ENCODE results near the gene CORO2A. TPM values are rescaled to one million over a fixed set of nuclear protein-coding genes. Genes with fewer than 3 reads are reported as not detected.
A peak's percentile ranks its signal among the peaks of the same experiment; 100 is the strongest.
"Not testable (repeated sequence)": the region's sequence is repeated elsewhere in the genome, so short reads cannot be mapped to it uniquely, and the experiment has no call there.

The CORO2A gene
- total RNA-seq, 1 experiment from 2014 or later: 32.5 TPM

DNA sequence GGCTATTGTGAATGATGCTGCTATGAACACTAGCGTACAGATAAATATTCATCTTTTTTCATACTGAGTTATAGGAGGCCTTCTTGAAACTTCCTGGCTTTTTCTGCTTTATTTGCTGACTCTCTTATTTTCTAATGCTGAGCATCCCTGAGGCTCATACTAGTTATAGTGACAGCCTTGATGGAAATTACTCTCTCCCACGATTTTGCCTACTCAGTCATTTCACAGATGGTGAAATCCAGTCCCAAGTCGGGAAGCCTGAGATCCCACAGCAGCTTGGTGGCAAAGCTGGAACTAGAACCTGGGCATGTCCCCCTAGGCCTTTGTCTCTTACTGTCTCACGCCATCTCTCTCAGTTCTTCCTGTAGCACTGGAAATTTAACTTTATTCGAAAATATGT lies 113.5 kb downstream of the CORO2A start:
- DNase-seq (ENCODE audit: low spot score) (no peak), ATAC-seq (no peak)
- Mint-ChIP-seq H3K4me3 (no peak overlapping the region), H3K4me1 (peaks cover 32% of the 10 kb centered on the region), H3K27ac (0 out of 2 replicates have a peak overlapping the region, but pooled peaks have one; percentile 2), H3K9me3 (no peaks in the 10 kb centered on the region), H3K27me3 (ENCODE audit: low read depth) (no peaks in the 10 kb centered on the region), H3K36me3 (peaks cover 42% of the 10 kb centered on the region)
- no peak for TF ChIP-seq ZNF138 (CRISPR knock-in tag; conservative IDR thresholded peaks at IDR 0.05)
- no peak for TF ChIP-seq ZNF317 (CRISPR knock-in tag; IDR thresholded peaks at IDR 0.05; ENCODE audit: borderline replicate concordance, low read depth)
- TF ChIP-seq, protein P1, sequence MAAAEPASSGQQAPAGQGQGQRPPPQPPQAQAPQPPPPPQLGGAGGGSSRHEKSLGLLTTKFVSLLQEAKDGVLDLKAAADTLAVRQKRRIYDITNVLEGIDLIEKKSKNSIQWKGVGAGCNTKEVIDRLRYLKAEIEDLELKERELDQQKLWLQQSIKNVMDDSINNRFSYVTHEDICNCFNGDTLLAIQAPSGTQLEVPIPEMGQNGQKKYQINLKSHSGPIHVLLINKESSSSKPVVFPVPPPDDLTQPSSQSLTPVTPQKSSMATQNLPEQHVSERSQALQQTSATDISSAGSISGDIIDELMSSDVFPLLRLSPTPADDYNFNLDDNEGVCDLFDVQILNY (CRISPR knock-in tag; IDR thresholded peaks at IDR 0.05): no peak
- TF ChIP-seq FOXK1 (CRISPR knock-in tag; IDR thresholded peaks at IDR 0.05): no peak
- TF ChIP-seq, protein P2, sequence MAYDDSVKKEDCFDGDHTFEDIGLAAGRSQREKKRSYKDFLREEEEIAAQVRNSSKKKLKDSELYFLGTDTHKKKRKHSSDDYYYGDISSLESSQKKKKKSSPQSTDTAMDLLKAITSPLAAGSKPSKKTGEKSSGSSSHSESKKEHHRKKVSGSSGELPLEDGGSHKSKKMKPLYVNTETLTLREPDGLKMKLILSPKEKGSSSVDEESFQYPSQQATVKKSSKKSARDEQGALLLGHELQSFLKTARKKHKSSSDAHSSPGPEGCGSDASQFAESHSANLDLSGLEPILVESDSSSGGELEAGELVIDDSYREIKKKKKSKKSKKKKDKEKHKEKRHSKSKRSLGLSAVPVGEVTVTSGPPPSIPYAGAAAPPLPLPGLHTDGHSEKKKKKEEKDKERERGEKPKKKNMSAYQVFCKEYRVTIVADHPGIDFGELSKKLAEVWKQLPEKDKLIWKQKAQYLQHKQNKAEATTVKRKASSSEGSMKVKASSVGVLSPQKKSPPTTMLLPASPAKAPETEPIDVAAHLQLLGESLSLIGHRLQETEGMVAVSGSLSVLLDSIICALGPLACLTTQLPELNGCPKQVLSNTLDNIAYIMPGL (CRISPR knock-in tag; IDR thresholded peaks at IDR 0.05): no peak
- TF ChIP-seq, protein P3, sequence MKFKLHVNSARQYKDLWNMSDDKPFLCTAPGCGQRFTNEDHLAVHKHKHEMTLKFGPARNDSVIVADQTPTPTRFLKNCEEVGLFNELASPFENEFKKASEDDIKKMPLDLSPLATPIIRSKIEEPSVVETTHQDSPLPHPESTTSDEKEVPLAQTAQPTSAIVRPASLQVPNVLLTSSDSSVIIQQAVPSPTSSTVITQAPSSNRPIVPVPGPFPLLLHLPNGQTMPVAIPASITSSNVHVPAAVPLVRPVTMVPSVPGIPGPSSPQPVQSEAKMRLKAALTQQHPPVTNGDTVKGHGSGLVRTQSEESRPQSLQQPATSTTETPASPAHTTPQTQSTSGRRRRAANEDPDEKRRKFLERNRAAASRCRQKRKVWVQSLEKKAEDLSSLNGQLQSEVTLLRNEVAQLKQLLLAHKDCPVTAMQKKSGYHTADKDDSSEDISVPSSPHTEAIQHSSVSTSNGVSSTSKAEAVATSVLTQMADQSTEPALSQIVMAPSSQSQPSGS (CRISPR knock-in tag; IDR thresholded peaks at IDR 0.05; ENCODE audit: borderline replicate concordance, low read depth): no peak
- TF ChIP-seq, protein P4, sequence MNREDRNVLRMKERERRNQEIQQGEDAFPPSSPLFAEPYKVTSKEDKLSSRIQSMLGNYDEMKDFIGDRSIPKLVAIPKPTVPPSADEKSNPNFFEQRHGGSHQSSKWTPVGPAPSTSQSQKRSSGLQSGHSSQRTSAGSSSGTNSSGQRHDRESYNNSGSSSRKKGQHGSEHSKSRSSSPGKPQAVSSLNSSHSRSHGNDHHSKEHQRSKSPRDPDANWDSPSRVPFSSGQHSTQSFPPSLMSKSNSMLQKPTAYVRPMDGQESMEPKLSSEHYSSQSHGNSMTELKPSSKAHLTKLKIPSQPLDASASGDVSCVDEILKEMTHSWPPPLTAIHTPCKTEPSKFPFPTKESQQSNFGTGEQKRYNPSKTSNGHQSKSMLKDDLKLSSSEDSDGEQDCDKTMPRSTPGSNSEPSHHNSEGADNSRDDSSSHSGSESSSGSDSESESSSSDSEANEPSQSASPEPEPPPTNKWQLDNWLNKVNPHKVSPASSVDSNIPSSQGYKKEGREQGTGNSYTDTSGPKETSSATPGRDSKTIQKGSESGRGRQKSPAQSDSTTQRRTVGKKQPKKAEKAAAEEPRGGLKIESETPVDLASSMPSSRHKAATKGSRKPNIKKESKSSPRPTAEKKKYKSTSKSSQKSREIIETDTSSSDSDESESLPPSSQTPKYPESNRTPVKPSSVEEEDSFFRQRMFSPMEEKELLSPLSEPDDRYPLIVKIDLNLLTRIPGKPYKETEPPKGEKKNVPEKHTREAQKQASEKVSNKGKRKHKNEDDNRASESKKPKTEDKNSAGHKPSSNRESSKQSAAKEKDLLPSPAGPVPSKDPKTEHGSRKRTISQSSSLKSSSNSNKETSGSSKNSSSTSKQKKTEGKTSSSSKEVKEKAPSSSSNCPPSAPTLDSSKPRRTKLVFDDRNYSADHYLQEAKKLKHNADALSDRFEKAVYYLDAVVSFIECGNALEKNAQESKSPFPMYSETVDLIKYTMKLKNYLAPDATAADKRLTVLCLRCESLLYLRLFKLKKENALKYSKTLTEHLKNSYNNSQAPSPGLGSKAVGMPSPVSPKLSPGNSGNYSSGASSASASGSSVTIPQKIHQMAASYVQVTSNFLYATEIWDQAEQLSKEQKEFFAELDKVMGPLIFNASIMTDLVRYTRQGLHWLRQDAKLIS (CRISPR knock-in tag; IDR thresholded peaks at IDR 0.05; ENCODE audit: borderline replicate concordance): no peak
- TF ChIP-seq MXD4 (CRISPR knock-in tag; IDR thresholded peaks at IDR 0.05; ENCODE audit: borderline replicate concordance): no peak
- no peak for TF ChIP-seq CBFB (CRISPR knock-in tag; IDR thresholded peaks at IDR 0.05; ENCODE audit: low read depth)
- TF ChIP-seq, protein P5, sequence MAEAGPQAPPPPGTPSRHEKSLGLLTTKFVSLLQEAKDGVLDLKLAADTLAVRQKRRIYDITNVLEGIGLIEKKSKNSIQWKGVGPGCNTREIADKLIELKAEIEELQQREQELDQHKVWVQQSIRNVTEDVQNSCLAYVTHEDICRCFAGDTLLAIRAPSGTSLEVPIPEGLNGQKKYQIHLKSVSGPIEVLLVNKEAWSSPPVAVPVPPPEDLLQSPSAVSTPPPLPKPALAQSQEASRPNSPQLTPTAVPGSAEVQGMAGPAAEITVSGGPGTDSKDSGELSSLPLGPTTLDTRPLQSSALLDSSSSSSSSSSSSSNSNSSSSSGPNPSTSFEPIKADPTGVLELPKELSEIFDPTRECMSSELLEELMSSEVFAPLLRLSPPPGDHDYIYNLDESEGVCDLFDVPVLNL (CRISPR knock-in tag; IDR thresholded peaks at IDR 0.05; ENCODE audit: borderline replicate concordance, low read depth): no peak
- TF ChIP-seq NFATC4 (CRISPR knock-in tag; IDR thresholded peaks at IDR 0.05): no peak
- TF ChIP-seq ELF4 (CRISPR knock-in tag; IDR thresholded peaks at IDR 0.05; ENCODE audit: low read depth): no peak
- TF ChIP-seq, protein P6, sequence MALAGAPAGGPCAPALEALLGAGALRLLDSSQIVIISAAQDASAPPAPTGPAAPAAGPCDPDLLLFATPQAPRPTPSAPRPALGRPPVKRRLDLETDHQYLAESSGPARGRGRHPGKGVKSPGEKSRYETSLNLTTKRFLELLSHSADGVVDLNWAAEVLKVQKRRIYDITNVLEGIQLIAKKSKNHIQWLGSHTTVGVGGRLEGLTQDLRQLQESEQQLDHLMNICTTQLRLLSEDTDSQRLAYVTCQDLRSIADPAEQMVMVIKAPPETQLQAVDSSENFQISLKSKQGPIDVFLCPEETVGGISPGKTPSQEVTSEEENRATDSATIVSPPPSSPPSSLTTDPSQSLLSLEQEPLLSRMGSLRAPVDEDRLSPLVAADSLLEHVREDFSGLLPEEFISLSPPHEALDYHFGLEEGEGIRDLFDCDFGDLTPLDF (CRISPR knock-in tag; IDR thresholded peaks at IDR 0.05): no peak
- no peak for TF ChIP-seq RELA (CRISPR knock-in tag; IDR thresholded peaks at IDR 0.05; ENCODE audit: borderline replicate concordance)
- CTCF ChIA-PET: no interaction called here
- POLR2A ChIA-PET: interaction anchor here (0.7 kb wide), 1 partner anchor 236 kb away, joined by 5 read pairs; no protein-coding TSS in a partner anchor

DNA sequence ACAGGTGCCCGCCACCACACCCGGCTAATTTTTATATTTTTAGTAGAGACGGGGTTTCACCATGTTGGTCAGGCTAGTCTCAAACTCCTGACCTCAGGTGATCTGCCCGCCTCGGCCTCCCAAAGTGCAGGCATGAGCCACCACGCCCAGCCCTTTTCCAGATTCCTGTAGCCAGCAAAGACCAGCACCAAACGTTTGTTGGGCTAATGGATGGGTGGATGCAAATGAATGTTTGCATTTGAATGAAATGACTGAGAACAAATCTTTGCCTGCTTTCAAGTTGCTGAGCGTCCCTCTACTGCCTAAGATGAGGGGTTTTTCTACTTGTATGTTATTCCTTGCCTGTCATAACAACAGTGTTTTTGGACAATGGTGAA lies 115.9 kb downstream of the CORO2A start:
- TF ChIP-seq ETV6 (CRISPR knock-in tag; IDR thresholded peaks at IDR 0.05): peak; percentile 25; the same call in 1 of the 2 replicates
- DNase-seq (ENCODE audit: low spot score) (peak; percentile 43), ATAC-seq (peak; percentile 68)
- H3K27me3 Mint-ChIP-seq (ENCODE audit: low read depth); POLR2A ChIA-PET; H3K27ac Mint-ChIP-seq; H3K9me3 Mint-ChIP-seq: not testable (repeated sequence)
- CTCF ChIA-PET: interaction anchor here (0.7 kb wide), 1 partner anchor 164 kb away, joined by 3 read pairs; no protein-coding TSS in a partner anchor
- H3K4me3 Mint-ChIP-seq: peak overlapping the region; percentile 18; the same call in 1 of the 2 replicates
- H3K4me1 Mint-ChIP-seq: peaks cover 32% of the 10 kb centered on the region
- H3K36me3 Mint-ChIP-seq: peaks cover 22% of the 10 kb centered on the region
